Head of caudate nucleus (tissue), 42 donors: ENCODE data around the gene TEX52.

Experiments used
- DNase-seq, 42 donors: peaks; one replicate each; pipeline versions ENCODE4 v3.0.0 to v3.0.0-alpha.2; 2020 to 2021; ENCODE audit warnings: mixed read lengths in 7 of 42
- intact Hi-C: fragments of 100-400 bp; cut with DNase I; formaldehyde crosslinking; loops from one replicate; pipeline ENCODE4 v1.15.0; 2022

Gene TEX52

GRCh38 chr12:2835691-2836403 lies 21.0 kb downstream of the TEX52 start:
- intact Hi-C loops: no loop called here
- no peak for DNase-seq

DNA sequence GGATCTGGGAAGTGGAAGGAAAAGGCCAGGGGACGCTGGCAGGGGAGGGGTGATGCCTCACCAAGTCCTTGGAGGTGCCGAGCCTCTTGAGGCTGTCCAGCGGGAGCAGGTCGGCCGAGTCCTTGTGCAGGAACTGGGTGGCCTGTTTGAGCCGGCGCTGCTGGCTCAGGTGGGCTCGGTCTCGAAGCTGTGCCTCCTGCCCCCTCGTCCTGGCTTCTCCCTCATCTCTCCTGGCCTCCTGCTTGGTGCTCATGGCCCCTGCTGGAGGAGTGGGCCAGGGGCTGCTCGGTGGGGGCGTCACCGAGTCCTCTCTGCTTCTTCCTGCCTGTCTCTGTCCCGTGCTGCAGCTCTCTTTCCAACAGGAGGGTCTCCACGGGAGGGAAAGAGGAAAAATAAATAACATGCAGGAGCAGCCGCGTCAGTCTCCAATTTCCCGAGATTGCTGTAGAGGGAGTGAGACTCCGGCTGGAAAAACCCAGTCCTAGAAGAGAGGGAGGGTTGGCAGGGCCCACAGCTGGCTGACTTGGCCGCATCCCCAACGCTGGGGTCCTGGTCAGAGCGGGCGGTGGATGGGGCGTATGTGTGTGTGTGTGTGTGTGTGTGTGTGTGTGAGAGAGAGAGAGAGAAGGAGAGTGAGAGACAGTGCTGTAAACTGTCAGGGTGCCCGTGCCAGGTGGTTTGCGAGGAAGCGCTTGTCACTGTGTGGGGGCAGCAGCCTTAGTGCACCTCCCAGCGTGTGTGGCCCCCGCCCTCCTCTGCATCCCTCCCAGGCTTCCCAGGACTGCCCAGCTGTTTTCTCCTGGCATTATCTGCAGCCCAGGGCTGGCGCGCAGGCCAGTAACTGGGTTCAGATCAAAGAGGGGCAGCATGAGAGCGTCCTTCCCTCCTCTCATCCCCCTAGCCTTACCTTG lies 22.0 kb downstream of the TEX52 start, which contains the start of gene NRIP2:
TSS of gene NRIP2 (minus strand) at position 455 of the 911 bp plus-strand sequence. CDS start at position 403, 52 bp downstream.
- intact Hi-C loops: no loop called here
- peak; percentile 62 to 90 (median 78) for DNase-seq

- peak in 41 of 42 donors; percentile 8 to 76 (median 51) for DNase-seq
- intact Hi-C loops: no loop called here
Measured at GRCh38 chr12:2833810-2834209, 23.0 kb downstream of the TEX52 start.

- peak in 2 of 42 donors; percentile 11 to 17 for DNase-seq
- intact Hi-C loops: no loop called here
Measured at GRCh38 chr12:2833327-2833726, 23.5 kb downstream of the TEX52 start.

DNA sequence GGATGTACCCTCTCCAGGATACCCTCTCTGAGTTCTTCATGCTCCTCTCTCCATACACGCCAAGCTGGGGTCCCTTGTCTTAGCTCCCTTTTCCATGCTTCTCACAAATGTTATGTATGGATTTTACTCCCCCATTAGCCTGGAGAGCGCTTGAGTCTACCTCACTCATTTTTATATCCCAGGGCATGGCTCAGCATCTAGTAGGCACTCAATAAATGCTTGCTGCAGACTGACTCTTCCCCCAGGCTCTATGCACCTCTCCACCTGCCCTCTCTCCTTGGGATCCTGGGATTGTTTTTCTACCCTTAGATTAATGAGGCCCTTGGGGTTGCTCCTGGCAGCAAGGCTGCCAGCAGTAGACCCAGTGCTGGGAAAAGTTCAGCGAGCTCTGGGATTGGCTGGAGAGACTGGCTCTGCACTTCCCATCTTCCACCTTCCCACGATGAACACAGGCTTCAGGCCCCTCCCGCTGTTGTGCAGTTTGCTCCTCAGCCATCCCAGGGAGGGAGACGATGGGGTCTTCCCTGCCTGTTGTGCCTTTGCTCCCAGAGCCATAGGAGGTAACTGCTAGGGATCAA lies 24.2 kb downstream of the TEX52 start:
- intact Hi-C loops: no loop called here

DNA sequence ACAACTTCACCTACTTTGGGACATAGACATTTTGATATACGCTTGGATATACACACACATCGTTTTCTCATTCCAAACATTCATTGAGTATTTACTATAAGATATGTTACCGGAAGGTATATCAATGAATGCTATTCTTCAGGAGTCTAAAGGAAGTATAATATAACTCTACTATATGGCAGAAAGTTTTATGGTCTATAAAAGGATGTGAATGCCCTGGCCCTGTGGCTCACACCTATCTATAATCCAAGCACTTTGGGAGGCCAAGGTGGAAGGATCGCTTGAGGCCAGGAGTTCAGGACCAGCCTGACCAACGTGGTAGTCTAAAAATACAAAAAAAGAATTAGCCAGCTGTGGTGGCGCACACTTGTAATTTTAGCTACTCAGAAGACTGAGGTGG lies 27.6 kb downstream of the TEX52 start:
- intact Hi-C loops: no loop called here
- no peak for DNase-seq

More for the DNA sequence above, 24.2 kb downstream of the TEX52 start:
- DNase-seq: no peak

DNA sequence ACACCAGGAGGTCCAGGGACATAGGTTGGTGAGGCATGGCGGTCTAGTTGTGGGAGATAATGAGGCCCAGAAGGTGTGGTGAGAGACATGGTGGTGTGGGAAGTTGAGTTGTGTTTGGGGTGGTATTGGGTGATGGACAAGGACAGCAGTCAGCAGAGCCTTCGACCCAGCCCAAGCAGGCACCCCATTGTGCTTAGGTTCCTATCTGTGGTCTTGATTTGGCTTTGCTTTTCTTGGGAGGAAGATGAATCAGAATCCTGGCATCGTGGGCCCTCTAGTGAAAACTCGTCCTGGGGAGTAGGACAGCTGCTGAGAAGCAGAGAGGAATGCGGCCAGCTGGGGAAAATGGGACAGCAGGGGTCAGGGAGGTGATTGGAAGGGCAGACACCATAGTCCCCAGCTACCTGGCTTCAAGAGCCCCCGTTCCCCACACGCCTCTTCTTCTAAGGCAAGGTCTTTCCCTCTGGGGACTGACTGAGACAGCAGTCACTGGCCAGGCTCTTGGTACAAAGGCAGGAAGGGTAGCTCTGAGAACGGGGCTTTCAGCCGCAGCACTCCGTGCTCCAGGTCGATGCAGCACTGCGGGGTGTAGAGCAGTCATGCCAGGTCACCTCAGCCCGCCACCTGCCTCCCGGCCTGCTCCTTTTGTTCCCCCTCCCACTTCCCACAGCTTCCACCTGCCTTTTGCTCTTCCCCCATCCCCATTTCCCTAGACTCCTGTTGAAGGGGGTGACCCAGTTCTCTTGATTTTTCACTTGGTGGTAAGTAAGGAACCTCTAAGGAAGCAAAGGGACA lies 29.9 kb downstream of the TEX52 start:
- intact Hi-C loops: no loop called here
- DNase-seq: no peak

GRCh38 chr12:2826036-2826435 lies 30.8 kb downstream of the TEX52 start:
- intact Hi-C loops: no loop called here

GRCh38 chr12:2825132-2825531 lies 31.7 kb downstream of the TEX52 start:
- intact Hi-C loops: no loop called here
- peak in 3 of 42 donors; percentile 15 to 54 (median 48) for DNase-seq

More at GRCh38 chr12:2826036-2826435, 30.8 kb downstream of the TEX52 start:
- no peak for DNase-seq

DNA sequence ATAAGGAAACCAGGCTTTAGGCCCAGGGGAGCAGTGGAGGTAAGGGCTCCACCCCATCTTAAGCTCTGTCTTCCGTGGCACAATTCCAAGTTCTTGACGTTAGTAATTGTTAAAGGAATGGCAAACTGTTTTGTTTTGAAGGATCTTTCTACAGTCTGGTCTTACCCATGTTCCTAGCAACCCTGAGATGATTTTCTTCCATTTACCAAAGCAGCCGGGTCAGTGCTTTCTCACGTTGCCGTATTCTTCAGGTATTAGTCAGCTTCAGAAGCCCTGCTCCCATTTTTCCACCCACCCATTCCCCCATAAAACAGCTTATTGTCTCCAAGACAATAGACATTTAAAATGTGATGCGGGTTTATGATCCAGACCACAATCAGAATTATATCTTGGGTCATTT lies 32.3 kb downstream of the TEX52 start:
- intact Hi-C loops: no loop called here

GRCh38 chr12:2823483-2823882 lies 33.4 kb downstream of the TEX52 start:
- intact Hi-C loops: no loop called here

More for the DNA sequence above, 32.3 kb downstream of the TEX52 start:
- no peak for DNase-seq

DNA sequence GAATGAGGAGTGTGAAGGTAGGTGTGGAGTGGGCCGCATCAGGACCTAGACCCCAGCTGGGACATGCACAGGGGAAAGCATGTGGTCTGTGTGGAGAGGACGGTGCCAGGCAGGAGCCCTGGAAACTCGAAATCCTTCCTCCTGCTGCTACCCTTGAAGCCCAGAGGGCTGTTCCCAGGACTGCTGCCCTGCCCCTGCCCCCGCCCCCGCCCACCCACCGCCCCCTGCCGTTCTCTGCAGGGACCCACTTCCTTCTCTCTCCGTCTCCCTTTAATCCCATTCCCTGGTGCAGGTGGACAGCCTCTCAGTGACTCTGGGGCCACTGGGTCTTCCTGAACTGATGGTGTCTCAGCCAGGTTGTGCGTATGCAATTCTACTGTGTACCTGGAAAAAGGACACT lies 36.4 kb downstream of the TEX52 start:
- DNase-seq: no peak

More at GRCh38 chr12:2823483-2823882, 33.4 kb downstream of the TEX52 start:
- DNase-seq: no peak

DNA sequence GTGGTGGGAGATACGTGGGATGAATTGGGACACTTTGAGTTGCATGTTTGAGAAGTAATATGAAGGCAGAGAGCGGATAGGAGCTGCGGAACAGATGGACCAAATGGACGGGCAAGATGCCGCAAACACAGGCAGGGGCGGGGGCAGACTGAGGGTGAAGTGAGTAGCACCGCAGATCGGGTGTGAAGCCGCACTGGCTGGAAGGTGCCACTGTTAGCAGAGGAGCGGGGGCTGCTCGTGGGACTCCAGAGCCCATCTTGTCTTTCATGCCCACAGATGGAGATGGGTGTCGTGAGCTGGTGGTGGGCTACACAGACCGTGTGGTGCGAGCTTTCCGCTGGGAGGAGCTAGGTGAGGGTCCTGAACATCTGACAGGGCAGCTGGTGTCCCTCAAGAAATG lies 37.0 kb downstream of the TEX52 start:
- no peak for DNase-seq
- intact Hi-C loops: no loop called here

More for the DNA sequence above, 36.4 kb downstream of the TEX52 start:
- intact Hi-C loops: no loop called here

- DNase-seq: peak in 30 of 42 donors; percentile 18 to 78 (median 46)
- intact Hi-C loops: loop anchor here (2.0 kb wide), 1 partner anchor 19 kb away; the partner anchor contains the start of gene FKBP4
Measured at GRCh38 chr12:2813214-2814185, 43.3 kb downstream of the TEX52 start.

DNA sequence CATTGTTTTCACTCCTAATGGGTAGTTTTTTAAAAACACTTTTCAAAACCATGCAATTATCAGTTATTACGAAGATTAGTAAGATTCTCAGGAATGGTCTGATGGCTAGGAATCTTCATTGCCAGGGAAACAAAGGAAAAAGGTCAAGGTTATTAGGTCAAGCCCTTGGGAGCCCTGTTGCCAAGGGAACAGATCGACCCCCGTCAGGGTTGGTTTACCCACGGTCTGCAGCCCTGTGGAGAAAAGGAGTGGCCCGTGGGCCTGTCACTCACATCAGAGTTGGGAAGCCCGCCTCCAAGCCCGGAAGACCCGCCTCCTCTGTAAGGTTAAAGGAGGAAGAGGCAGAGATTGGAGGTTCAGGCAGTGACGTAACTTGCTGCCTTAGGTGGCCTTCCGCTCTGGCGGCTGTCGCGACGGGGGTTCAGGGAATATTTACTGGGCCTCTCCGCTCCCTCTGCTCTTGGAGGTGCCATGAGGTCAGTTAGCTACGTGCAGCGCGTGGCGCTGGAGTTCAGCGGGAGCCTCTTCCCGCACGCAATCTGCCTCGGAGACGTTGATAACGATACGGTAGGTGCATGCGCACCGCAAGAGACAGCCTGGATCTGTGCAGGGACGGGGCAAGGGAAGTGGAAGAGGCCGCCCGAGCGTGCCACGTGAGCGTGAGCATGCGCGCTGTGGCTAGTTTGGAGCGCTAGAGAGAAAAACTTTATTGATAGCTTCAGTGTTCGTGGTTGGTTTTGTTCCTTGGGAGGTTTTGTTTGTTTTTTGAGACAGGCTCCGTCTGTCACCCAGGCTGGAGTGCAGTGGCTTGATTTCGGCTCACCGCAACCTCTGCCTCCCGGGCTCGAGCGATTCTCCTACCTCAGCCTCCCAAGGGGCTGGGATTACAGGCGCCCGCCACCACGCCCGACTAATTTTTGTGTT lies 44.3 kb downstream of the TEX52 start, which contains the start of gene ITFG2:
TSS of gene ITFG2 (plus strand) at position 379 of the 924 bp plus-strand sequence. CDS start at position 472, 93 bp downstream.
- intact Hi-C loops: loop anchor here (2.0 kb wide), 1 partner anchor 18 kb away; the partner anchor contains the start of gene FKBP4

GRCh38 chr12:2811801-2812200 lies 45.0 kb downstream of the TEX52 start:
- DNase-seq: no peak
- intact Hi-C loops: loop anchor here (2.0 kb wide), 1 partner anchor 17 kb away; the partner anchor contains the start of gene FKBP4

More for the DNA sequence above, 44.3 kb downstream of the TEX52 start, which contains the start of gene ITFG2:
- peak; percentile 97 to 100 (median 99) for DNase-seq
